Liver (tissue), 9 donors: ENCODE data around the gene HBZ. TPM values are rescaled to one million over a fixed set of nuclear protein-coding genes. Genes with fewer than 3 reads are reported as not detected.

Source experiments
- DNase-seq: peaks from one replicate; pipeline ENCODE4 v3.0.0-alpha.2; 2017; ENCODE audit warnings: low spot score
- H3K27ac ChIP-seq, 2 donors: one replicate each; pipeline ENCODE4 v1.7.0; 2013; ENCODE audit warnings: inconsistent platforms in 2 of 2, low read length in 2 of 2, control low read depth in 1 of 2, low read depth in 1 of 2, mild to moderate bottlenecking in 1 of 2
- H3K27me3 ChIP-seq, 4 donors: one replicate each; pipeline versions ENCODE4 v1.6.1 to v1.7.0; 2013; ENCODE audit warnings: low read length in 3 of 4, inconsistent platforms in 1 of 4, mild to moderate bottlenecking in 1 of 4, moderate library complexity in 1 of 4; ENCODE audit not compliant: control insufficient read depth in 4 of 4, insufficient read depth in 4 of 4
- H3K36me3 ChIP-seq, 4 donors: one replicate each; pipeline versions ENCODE4 v1.6.1 to v1.7.0; 2013; ENCODE audit warnings: low read length in 3 of 4, mild to moderate bottlenecking in 3 of 4, low read depth in 1 of 4, moderate library complexity in 1 of 4; ENCODE audit not compliant: control insufficient read depth in 4 of 4, insufficient read depth in 3 of 4
- H3K4me1 ChIP-seq, 4 donors: one replicate each; pipeline versions ENCODE4 v1.6.1 to v1.7.0; 2013; ENCODE audit warnings: low read length in 3 of 4, mild to moderate bottlenecking in 3 of 4, moderate library complexity in 1 of 4; ENCODE audit not compliant: control insufficient read depth in 4 of 4, insufficient read depth in 4 of 4
- H3K4me3 ChIP-seq, 3 donors: one replicate each; pipeline versions ENCODE4 v1.6.1 to v1.7.0; 2013; ENCODE audit warnings: low read length in 3 of 3, control low read depth in 1 of 3, low read depth in 1 of 3, mild to moderate bottlenecking in 1 of 3
- H3K9ac ChIP-seq, 2 donors: one replicate each; pipeline ENCODE4 v1.7.0; 2013; ENCODE audit warnings: low read length in 2 of 2, mild to moderate bottlenecking in 2 of 2, moderate library complexity in 2 of 2, control low read depth in 1 of 2, low read depth in 1 of 2
- H3K9me3 ChIP-seq, 4 donors: one replicate each; pipeline versions ENCODE4 v1.6.1 to v1.7.0; 2013; ENCODE audit warnings: low read length in 3 of 4; ENCODE audit not compliant: control insufficient read depth in 4 of 4
- CTCF ChIP-seq: fragments of 150-350 bp; IDR thresholded peaks from 2 replicates; pipeline ENCODE4 v1.5.1; 2017; ENCODE audit warnings: improper control_type of control experiment, low read depth, low read length; ENCODE audit not compliant: missing input control
- EGR1 ChIP-seq, 2 donors: IDR thresholded peaks; 2 replicates each; pipeline ENCODE4 v1.6.1; 2016 to 2018; ENCODE audit warnings: antibody characterized with exemption in 2 of 2, low read depth in 2 of 2
- FOXA1 ChIP-seq: IDR thresholded peaks from 2 replicates; pipeline ENCODE4 v1.6.1; 2016; ENCODE audit warnings: antibody characterized with exemption
- GABPA ChIP-seq, 2 donors: IDR thresholded peaks in 1 of 2; conservative IDR thresholded peaks in 1 of 2; 2 replicates each; pipeline ENCODE4 v1.6.1; 2016; ENCODE audit warnings: antibody characterized with exemption in 2 of 2, mild to moderate bottlenecking in 1 of 2, moderate library complexity in 1 of 2
- HNF4A ChIP-seq, 2 donors: conservative IDR thresholded peaks; 2 replicates each; pipeline ENCODE4 v1.6.1; 2016; ENCODE audit warnings: antibody characterized with exemption in 2 of 2, mild to moderate bottlenecking in 2 of 2
- NR2F2 ChIP-seq: IDR thresholded peaks from 2 replicates; pipeline ENCODE4 v1.6.1; 2016; ENCODE audit warnings: antibody characterized with exemption
- RAD21 ChIP-seq, 2 donors: IDR thresholded peaks; 2 replicates each; pipeline ENCODE4 v1.6.1; 2016; ENCODE audit warnings: antibody characterized with exemption in 2 of 2, mild to moderate bottlenecking in 2 of 2
- REST ChIP-seq: IDR thresholded peaks from 2 replicates; pipeline ENCODE4 v1.6.1; 2016; ENCODE audit warnings: antibody characterized with exemption, mild to moderate bottlenecking
- RXRA ChIP-seq, 2 donors: IDR thresholded peaks; 2 replicates each; pipeline ENCODE4 v1.6.1; 2017 to 2018; ENCODE audit warnings: antibody characterized with exemption in 2 of 2, mild to moderate bottlenecking in 1 of 2
- TAF1 ChIP-seq: conservative IDR thresholded peaks from 2 replicates; pipeline ENCODE4 v1.6.1; 2016; ENCODE audit warnings: antibody characterized with exemption, mild to moderate bottlenecking
- YY1 ChIP-seq: IDR thresholded peaks from 2 replicates; pipeline ENCODE4 v1.6.1; 2016; ENCODE audit warnings: antibody characterized with exemption, mild to moderate bottlenecking
- WGBS: extraction: QIAGEN DNeasy Blood & Tissue Kit; methylation state at CpG from one replicate; pipeline ENCODE4 v1.1.7; 2013; 5-methylcytosine and 5-hydroxymethylcytosine counted together
- polyA plus RNA-seq, 2 donors: library from polyadenylated mRNA; stranded (reverse) in 1 of 2; unstranded in 1 of 2; fragments of 200-250 nt in 1 of 2; fragments of >200 nt in 1 of 2; fragmentation: Nextera tagmentation in 1 of 2; extraction: Ambion mirVana in 1 of 2; gene quantifications; one replicate each; pipeline versions ENCODE4 v1.2.1 to v1.2.3, GENCODE V29; 2013 to 2015
- total RNA-seq, 2 donors: library from RNA; depleted of rRNA; stranded (reverse); fragments of >200 nt; gene quantifications; one replicate each; pipeline ENCODE4 v1.2.3, GENCODE V29; 2014
- TF ChIP-seq, protein P1 (sequence below): IDR thresholded peaks from 2 replicates; pipeline ENCODE4 v1.6.1; 2016; ENCODE audit warnings: antibody characterized with exemption
- TF ChIP-seq, protein P2 (sequence below): IDR thresholded peaks from 2 replicates; pipeline ENCODE4 v1.6.1; 2016; ENCODE audit warnings: antibody characterized with exemption
- donor health status: healthy.
- donor health status: healthy.
- donor health status: healthy.
- donor health status: healthy.
- donor health status: healthy.

Gene HBZ
- total and polyA plus RNA-seq, 4 donors, result 55.8 TPM; not detected in 3

DNA sequence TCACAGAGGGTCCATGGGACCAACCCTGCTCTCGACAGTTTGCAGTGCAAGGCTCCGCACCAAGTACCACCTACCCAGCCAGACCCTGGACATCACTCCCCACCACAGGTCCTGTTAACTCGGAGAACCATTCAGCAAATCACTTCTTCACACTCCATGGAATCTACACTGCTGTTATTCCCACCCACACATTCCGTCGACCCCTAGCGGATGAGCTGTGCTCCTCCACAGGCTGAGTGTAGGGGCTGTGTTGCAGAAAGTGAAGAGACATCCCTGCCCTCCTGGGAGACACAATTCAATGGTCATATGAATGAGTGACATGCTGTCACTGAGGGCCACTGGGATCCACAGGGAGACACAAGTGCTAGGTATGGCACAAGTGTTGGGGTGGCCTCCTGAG is 46.9 kb upstream of the HBZ start:
- Histone ChIP-seq H3K9me3 (no peaks in the 10 kb centered on the region), H3K9ac (no peak overlapping the region), H3K4me1 (peaks cover 8 to 19% (median 17%) of the 10 kb centered on the region in 4 donors), H3K27me3 (no peaks in the 10 kb centered on the region), H3K27ac (no peak overlapping the region), H3K36me3 (peaks cover 2 to 9% (median 6%) of the 10 kb centered on the region in 4 donors), H3K4me3 (no peak overlapping the region)
- 96% methylated on average over 6 of the region's 6 CpGs for WGBS
- no peak for DNase-seq
- TF ChIP-seq YY1 (no peak), GABPA (IDR thresholded peaks at IDR 0.05 in 1 of 2, conservative IDR thresholded peaks at IDR 0.05 in 1 of 2) (no peak), NR2F2 (no peak), REST (no peak), HNF4A (conservative IDR thresholded peaks at IDR 0.05) (no peak), CTCF (no peak), FOXA1 (no peak), EGR1 (IDR thresholded peaks at IDR 0.05; ENCODE audit: low read depth in 2 of 2) (no peak), RAD21 (IDR thresholded peaks at IDR 0.05) (no peak), TAF1 (no peak), RXRA (IDR thresholded peaks at IDR 0.05) (no peak)
- TF ChIP-seq, protein P1, sequence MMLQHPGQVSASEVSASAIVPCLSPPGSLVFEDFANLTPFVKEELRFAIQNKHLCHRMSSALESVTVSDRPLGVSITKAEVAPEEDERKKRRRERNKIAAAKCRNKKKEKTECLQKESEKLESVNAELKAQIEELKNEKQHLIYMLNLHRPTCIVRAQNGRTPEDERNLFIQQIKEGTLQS, result no peak
- TF ChIP-seq, protein P2, sequence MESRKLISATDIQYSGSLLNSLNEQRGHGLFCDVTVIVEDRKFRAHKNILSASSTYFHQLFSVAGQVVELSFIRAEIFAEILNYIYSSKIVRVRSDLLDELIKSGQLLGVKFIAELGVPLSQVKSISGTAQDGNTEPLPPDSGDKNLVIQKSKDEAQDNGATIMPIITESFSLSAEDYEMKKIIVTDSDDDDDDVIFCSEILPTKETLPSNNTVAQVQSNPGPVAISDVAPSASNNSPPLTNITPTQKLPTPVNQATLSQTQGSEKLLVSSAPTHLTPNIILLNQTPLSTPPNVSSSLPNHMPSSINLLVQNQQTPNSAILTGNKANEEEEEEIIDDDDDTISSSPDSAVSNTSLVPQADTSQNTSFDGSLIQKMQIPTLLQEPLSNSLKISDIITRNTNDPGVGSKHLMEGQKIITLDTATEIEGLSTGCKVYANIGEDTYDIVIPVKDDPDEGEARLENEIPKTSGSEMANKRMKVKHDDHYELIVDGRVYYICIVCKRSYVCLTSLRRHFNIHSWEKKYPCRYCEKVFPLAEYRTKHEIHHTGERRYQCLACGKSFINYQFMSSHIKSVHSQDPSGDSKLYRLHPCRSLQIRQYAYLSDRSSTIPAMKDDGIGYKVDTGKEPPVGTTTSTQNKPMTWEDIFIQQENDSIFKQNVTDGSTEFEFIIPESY, result no peak

- peak; percentile 66 for DNase-seq
- Histone ChIP-seq H3K9ac (no peak overlapping the region), H3K27me3 (no peaks in the 10 kb centered on the region), H3K27ac (no peak overlapping the region), H3K9me3 (no peaks in the 10 kb centered on the region), H3K4me1 (peaks cover 8 to 19% (median 14%) of the 10 kb centered on the region in 4 donors), H3K4me3 (no peak overlapping the region), H3K36me3 (peaks cover 2 to 12% (median 6%) of the 10 kb centered on the region in 4 donors)
- 35% methylated on average over 6 of the region's 6 CpGs for WGBS
- TF ChIP-seq CTCF, result peak; percentile 86
- TF ChIP-seq, protein P2, result no peak
- no peak for TF ChIP-seq NR2F2
- TF ChIP-seq GABPA (IDR thresholded peaks at IDR 0.05 in 1 of 2, conservative IDR thresholded peaks at IDR 0.05 in 1 of 2), result no peak
- no peak for TF ChIP-seq HNF4A (conservative IDR thresholded peaks at IDR 0.05)
- peak; percentile 81 to 90 for TF ChIP-seq RAD21 (IDR thresholded peaks at IDR 0.05)
These were observed 45.7 kb upstream of the HBZ start for GRCh38 chr16:106623-107324.
